ENCODE measurements around the gene FLACC1.
"Not testable (repeated sequence)": the region's sequence is repeated elsewhere in the genome, so short reads cannot be mapped to it uniquely, and the experiment has no call there.

Gene FLACC1

GRCh38 chr2:201357221-201357620, at the start of gene FLACC1:
TSS of gene FLACC1 (minus strand) at chr2:201357345. CDS start at chr2:201351404, 5,941 bp downstream.
- no peak for DNase-seq

GRCh38 chr2:201406077-201406662, 49.0 kb upstream of the FLACC1 start:
- no peak for DNase-seq

DNA sequence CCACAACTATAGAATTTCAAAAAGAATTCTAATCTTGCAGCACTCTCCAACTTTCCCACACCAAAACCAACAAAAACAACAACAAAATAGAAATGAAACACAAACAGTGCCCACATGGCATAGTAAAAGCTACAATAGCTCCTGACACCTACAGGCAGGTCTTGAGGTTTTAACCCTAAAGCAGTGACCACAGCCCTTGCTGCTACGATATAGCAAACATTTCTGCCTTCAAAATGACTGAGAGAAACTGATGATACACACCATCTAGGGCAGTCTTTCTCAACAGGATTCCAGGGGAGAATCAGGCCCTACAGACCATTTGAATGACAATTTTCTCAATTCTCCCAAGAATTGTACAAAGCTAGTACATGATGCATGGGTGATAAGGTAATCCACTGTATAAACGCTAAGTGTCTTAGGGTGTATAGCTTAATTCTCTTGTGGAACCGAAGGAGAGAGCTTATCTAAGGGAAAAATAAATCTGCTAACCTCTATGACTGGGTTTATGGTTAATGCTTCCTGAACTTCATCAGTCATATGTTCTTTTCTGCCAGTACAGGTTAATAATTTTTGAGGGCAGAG, 47.6 kb upstream of the FLACC1 start:
- DNase-seq = no peak

GRCh38 chr2:201403880-201404279, 46.7 kb upstream of the FLACC1 start:
- no peak for DNase-seq

DNA sequence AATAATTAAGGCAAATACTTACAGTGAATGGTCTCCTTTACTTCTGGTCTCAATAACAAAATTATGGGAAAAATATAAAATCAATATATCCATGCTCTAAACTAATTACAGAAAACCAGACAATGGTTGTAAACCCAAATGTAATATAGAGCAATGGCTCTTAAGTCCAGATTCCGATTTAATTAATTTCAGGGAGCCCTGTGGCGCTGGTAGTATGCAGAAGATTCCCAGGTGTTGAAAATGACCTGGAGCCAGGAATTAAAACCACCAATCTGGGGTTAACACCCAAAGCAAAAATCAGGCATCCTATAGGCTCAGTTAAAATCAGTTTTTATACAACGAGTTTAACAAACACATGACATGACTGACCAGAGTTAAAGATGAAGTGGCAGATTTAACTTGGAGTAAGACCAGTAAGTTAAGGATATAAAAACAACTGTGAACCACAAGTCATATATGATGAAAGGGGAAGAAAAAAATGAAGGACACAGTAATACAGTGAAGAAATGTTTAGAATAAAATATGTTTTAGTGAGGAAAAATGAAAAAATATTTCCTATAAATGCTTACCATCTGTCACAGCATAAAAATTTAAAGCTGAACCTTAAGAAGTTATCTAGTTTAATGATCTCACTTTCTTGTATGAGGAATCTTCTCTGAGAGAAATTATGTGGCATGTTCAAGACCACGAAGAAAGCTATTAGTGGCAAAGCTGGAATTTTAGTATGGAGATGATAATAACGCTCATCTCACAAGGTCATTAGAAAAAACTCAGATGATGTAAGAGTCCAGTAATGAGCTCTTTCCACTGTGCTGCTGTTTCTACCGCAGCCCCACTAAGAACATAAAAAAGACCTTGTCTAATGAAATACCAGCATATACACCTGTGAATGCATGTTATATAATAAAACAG, 45.8 kb upstream of the FLACC1 start:
- DNase-seq = no peak

- DNase-seq = no peak
These were observed 44.7 kb upstream of the FLACC1 start for GRCh38 chr2:201401815-201402214.

DNA sequence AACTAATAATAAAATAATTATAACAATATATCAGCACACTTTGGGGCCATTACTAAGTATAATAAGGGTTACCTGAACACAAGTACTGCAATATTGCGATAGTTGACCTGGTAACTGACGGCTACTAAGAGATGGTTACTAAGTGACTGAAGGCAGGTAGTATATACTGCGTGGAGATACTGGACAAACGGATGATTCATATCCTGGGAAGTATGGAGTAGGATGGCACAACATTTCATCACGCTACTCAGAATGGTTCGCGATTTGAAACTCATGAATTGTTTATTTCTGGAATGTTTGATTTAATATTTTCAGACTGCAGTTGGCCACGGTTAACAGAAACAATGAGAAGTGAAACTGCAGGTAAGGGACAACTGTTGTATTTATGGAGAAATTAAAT, 39.5 kb upstream of the FLACC1 start:
- DNase-seq = no peak

- no peak for DNase-seq
These were observed 26.0 kb upstream of the FLACC1 start for GRCh38 chr2:201383136-201383535.

DNA sequence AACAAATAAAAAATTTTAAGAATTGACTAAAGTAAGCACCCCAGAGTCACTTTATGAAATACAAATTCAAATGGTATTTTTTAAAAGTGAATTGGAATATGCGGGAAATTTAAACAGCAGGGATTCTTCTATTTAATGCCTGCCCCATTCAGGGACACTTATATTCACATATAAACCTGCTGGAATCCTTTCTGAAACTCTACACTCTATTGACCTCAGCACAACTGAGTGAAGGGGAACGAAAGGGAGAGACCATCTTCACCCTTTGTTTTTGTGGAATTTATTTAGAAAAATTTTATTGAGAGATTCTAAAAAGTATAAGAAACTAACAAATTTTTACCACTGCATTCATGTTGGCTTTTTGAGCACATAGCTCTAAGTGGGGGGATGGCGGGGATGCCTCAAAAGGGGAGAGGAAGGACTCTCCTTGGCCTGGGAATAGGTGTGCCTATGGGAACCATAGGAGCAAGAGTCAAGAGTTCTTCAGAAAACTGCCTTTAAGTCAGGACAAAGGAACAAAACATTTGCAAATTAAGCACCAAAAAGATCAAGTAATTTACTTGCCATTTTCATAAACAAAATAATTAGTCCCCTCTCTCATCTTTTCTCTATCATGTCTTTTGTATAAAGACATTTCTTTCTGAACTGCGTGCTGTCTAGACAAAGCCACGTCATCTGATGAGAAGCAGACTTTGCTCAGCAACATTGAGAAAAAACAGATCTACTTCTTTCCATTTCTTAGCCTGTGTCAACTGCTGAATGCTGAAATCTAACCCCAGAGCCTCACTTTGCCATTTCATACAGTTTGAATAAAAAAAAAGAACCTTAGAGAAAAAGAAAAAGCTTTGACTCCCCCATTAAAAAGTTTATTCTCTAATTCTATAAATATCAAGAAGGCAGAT, 21.6 kb upstream of the FLACC1 start:
- no peak for DNase-seq

GRCh38 chr2:201377218-201377617, 20.1 kb upstream of the FLACC1 start:
- no peak for DNase-seq

- no peak for DNase-seq
These were observed 12.6 kb upstream of the FLACC1 start for GRCh38 chr2:201369775-201370174.

GRCh38 chr2:201369318-201369717, 12.2 kb upstream of the FLACC1 start:
- not testable (repeated sequence) for DNase-seq

GRCh38 chr2:201366146-201366545, 9.0 kb upstream of the FLACC1 start:
- DNase-seq = no peak

DNA sequence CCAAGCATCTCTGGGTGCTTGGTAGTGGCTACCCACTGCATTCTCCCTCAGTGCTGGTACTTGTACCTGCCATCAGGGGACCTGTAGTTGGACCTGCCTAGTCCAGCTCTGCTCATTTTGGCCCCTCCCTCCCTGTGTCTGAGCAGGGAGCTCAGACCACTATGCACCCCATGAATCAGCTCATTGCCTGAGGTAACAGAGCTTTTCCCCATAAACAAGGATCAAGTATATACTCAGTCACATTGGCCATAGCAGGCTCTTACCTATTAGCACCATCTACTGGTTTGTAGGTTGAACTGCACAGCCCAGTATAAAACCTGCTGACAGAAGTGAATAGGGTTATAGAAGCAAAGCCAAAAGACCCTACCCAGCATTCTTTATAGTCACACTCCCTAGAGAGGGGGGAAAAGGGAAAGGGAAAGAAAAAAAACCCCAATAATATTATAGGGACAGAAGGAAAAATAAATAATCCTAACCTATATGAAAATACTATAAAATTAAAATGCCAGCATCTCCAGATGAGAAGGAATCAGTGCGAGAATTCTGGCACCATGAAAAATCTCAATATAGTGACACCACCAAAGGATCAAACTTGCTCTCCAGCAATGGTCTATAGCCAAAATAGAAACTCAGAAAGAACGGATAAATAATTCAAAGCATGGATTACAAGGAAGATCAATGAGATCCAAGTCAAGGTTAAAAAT, 6.9 kb upstream of the FLACC1 start:
- DNase-seq = peak; percentile 31

DNA sequence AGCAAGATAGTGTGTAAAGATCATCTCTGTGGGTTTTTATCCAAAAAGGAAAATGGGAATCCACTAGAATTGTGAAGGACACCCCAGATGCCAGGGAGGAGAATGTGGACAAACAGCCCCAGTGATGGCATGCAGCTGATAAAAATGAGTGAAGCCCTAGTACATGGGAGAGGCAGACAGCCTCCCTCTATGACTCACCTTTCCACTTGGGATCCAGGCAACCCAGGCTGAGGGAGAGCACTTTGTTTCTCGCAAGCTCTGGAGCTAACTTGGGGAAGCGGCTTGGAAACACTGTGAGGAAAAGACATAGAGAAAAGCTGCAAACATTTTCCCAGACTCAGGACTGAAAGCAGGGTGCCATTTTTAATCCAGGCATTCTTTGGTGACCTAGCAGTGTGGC, 5.3 kb upstream of the FLACC1 start:
- DNase-seq = no peak

DNA sequence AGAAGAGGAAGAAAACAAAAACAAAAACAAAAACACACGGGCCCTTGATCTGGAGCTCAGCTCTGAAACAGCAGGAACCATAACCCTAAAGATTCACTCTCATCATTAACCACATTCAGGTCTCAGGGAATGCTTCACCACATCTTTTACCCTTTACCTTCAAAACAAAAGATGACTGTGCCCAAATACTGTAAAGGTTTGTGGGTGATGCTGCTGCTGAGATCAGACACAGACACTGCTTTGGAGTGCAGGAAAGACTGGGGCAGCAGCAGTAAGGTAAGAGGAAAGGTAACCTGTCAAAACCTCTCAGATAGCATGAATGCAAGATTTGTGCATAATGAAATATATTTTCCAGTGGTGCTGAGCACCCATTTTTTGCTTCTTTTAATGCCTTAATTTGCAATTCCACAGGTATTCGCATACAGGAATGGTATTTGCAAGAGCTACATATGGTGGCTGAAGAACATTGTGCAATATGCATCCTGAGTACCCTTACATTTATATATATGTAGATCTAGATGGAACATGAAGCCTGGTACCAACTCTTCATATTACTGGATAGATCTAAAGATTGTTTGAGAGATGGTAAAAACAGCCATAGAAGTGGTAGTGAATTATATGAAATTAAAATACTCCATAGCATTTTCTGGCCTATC, 4.1 kb upstream of the FLACC1 start:
- DNase-seq = no peak

DNA sequence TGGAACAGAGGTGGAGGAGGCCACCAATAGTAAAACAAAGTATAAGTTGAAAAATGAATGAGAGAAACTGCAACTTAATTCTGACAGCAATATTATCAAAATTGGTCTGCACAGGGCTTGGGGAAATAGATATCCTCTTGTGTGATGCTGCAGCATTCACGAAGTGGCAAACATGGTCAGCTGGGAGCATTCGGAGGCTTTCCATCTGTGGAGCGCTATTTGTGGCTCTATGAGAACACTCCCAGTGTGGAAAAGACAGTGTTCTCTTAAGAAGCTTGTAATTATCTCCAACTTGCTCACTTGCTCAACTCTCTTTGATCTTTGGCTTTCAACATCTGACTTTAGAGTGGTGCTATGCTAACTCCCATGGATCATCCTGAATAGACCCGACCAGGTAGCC, 3.1 kb upstream of the FLACC1 start:
- DNase-seq = no peak

GRCh38 chr2:201358684-201359083, 1.5 kb upstream of the FLACC1 start:
- DNase-seq = peak; percentile 50

DNA sequence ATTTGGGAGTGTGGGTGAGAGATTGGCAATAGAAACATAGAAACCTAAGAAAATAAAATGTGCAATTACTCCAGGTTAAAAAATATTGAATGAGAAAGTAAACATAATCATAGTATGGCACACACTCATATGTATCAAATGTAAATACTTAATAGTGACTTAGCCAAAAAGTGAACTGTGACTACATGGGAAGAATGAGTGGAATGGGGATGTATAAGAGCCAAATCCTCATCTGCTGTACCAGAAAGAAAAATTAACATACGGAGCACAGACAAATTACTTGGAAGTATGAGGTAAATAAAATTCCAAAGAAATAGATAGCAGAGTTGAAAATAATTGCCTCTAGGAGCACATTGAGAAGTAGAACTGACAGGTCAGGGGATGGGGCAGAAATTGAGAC, 4.0 kb downstream of the FLACC1 start:
- no peak for DNase-seq

GRCh38 chr2:201350879-201351278, 6.3 kb downstream of the FLACC1 start:
- DNase-seq = no peak

DNA sequence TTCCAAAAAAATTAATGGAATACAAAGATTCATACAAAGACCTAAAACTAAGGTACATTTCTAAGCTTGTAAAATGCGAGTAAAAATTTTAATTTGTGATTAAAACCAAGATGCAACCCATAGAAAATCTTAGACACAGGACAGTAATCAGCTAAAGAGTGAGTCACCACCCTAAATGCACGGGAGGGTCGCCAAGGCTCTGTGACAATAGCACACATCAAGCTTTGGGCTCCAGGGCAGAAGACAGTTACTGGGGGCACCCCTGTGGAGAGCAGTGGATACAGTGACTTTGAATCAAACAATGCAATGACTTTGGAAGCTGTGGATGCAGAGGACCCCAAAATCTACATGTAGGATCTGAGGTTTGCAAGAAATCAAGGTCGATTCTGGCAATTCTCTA, 7.5 kb downstream of the FLACC1 start:
- DNase-seq = no peak

DNA sequence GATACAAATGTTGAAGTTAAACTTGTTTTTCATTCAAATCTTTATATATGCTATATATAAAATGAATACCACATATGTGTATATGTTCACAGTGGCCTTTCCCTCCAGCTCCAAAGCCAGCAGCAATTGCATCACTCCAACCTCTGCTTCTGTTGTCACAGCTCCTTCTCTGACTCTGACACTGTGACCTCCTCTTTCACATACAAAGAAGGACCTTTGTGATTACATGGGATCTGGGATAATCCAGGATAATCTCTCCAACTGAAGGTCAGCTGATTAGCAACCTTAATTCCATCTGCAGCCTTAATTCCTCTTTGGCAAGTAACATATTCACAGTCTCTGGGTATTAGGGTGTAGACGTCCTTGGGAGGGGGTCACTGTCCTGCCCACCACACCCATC, 8.4 kb downstream of the FLACC1 start:
- no peak for DNase-seq
